Dermis blood vessel endothelial cell (primary cell): Measurements from ENCODE around the gene ADAMTSL2. TPM values are rescaled to one million over a fixed set of nuclear protein-coding genes. Genes with fewer than 3 reads are reported as not detected.

Experiments used
- DNase-seq: peaks from one replicate; pipeline ENCODE4 v3.0.0; 2010
- total RNA-seq: library from RNA; depleted of rRNA; stranded (reverse); fragments of >200 nt; gene quantifications from 2 replicates; pipeline ENCODE4 v1.2.3, GENCODE V29; 2014

Gene ADAMTSL2
- total RNA-seq, 1 donor from 2014 or later, result 0.17 TPM

DNA sequence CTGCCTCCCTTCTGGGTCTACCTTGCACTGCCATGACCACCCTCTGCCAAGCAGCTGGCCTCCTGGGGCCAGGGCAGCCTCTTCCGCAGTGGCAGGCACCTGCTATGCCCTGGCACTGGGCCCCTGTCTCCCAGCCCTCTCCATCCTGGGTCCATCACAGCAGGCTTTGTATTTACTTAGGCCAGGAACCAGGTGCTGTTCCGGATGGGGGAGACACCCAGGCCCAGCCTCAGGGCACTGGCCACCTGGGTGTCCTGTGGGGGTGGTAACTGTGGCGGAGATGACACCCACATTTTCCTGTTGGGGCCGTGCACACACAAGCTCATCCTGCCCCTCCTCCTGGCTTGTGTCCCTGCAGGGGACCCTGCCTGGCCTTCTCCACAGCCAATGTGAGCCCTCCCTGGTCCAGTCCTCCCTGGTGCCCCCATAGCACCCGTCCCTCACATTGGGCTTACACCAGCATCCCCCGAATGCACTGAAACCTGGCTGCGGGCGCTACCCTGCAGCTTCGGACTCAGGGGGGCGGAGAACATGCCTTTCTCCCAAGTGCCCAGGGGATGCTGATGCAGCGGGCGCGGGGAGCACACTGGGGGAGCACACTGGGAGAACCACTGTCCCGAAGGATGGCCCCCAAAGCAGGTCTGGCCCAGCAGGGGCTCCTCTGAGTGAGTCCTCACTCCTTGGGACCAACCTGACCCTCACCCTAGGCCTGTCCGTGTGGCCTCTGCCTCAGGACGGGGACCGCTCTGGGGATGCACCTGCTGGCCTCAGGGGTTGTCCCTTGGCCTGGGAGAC lies 56.8 kb downstream of the ADAMTSL2 start:
- DNase-seq, result no peak

DNA sequence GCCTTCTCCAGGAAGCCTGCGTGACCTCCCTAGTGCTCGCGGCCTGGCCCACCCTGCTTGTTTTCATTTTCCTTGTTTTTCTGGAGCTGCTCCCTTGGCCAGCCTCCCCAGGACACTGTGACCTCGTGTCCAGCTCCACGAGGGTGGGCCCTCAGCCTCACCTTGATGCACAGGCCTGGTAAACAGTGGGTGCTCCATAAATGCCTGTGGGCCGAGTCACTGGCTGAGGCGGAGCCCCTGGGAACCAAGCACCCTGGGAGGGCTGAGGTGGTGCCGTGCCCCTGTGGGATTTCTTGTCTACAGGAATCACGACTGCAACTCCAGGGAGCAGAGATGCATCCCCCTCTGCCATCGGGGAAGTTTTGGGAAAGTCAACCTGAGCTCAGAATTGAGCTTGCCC lies 57.5 kb downstream of the ADAMTSL2 start:
- DNase-seq, result no peak

- peak; percentile 9 for DNase-seq
These were observed 58.4 kb downstream of the ADAMTSL2 start for GRCh38 chr9:133592731-133593409.

GRCh38 chr9:133593587-133594253 lies 59.2 kb downstream of the ADAMTSL2 start:
- no peak for DNase-seq

- no peak for DNase-seq
These were observed 59.8 kb downstream of the ADAMTSL2 start for GRCh38 chr9:133594310-133594709.

GRCh38 chr9:133595910-133596309 lies 61.4 kb downstream of the ADAMTSL2 start:
- DNase-seq, result no peak

DNA sequence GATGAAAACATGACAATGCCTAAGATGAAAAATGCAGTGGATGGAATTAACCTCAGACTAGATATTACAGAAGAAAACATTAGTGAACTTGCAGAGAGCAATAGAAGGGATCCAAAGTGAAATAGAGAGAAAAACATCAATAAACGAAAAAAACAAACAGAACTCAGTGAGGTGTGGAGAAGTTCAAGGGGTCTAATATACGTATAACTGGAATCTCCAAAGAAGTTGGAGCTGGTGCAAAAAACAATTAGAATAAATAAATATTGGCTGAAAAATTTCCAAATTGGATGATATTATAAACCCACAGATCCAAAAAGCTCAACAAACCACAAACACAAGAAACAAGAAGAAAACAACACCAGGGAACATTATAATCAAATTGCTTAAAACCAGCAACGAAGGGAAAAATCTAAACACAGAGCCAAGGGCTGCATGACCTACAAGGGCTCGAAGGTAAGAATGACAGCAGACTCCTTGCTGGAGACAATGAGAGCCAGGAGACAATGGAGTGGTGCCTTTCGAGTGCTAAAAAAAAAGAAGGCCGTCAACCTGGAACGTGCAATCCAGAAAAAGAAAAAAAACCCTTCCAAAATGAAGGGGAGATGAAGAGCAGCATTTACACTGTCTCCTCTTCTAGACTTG lies 62.9 kb downstream of the ADAMTSL2 start:
- peak; percentile 16 for DNase-seq

GRCh38 chr9:133598978-133599377 lies 64.5 kb downstream of the ADAMTSL2 start:
- DNase-seq, result no peak

- DNase-seq, result no peak
These were observed 65.1 kb downstream of the ADAMTSL2 start for GRCh38 chr9:133599470-133600173.

DNA sequence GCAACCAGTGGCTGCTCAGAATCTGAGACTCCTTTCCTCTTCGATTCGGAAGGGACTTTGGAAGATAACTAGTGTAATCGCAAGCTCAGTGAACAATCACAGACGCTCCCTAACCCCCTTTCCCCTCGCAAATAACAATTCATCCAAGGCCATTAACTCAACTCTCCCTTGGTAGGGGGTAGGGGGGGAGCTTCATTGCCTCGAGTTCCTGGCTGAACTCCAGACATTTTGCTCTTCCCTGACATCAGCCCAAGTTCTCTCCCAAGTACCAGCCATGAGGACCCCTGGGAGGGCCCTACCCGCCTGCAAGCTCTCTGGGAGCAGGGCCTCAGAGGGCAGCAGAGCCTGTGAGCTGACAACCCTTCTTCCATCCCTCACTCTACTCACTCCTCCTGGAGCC lies 66.2 kb downstream of the ADAMTSL2 start:
- DNase-seq, result no peak

- no peak for DNase-seq
These were observed 67.2 kb downstream of the ADAMTSL2 start for GRCh38 chr9:133601746-133602145.

GRCh38 chr9:133602277-133602676 lies 67.8 kb downstream of the ADAMTSL2 start:
- no peak for DNase-seq

DNA sequence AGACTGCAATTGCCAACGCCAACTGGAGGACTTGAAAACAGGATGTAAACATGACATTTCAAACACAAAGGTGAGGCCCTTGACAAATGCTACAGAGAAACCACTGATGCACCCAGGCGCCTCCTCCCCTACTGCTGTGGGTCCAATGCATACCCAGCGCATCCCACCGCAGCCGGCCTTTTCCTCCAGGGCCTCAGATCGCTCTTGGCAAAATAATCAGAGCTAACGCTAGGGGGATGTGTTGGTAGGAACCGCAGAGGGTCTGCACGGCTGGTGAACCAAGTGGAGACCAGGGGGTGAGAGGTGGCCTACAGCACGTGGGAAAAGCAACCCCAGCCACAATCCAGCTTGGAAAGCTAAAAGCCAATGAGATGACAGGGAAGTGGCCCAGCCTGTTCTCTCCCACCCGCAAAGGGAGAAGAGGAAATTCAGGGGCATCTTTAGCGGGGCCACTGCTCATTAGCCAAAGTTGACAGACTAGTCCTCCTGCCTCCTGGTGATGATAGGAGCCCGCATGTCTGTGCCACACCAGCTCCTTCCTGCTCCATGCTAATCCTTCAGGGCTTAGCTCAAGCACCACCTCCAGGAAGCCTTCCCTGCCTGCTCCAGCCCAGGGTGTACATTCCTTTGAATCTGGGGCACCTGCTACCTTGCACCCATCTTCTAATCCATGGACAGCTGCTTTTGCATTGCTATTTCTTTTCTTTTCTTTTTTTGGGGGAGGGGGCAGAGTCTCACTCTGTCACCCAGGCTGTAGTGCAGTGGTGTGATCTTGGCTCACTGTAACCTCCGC lies 68.8 kb downstream of the ADAMTSL2 start:
- no peak for DNase-seq

DNA sequence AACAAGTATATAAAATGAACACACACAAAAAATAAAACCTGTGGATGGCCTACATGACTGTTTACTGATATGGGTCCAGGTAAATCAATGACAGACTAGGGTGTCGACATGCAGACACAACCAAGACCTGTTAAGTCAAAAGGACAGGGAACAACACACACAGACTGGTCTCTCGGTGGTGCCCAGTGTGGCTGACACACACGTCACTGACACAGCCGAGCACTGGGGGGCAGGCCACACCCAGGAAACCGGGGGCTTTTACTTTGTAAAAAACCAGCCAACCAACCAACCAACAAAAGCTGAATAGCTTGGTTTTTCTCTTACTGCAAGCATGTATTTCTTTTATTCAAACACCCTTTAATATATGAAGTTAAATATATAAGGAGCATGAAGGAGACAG lies 69.7 kb downstream of the ADAMTSL2 start:
- DNase-seq, result no peak

GRCh38 chr9:133604856-133605255 lies 70.4 kb downstream of the ADAMTSL2 start:
- no peak for DNase-seq

DNA sequence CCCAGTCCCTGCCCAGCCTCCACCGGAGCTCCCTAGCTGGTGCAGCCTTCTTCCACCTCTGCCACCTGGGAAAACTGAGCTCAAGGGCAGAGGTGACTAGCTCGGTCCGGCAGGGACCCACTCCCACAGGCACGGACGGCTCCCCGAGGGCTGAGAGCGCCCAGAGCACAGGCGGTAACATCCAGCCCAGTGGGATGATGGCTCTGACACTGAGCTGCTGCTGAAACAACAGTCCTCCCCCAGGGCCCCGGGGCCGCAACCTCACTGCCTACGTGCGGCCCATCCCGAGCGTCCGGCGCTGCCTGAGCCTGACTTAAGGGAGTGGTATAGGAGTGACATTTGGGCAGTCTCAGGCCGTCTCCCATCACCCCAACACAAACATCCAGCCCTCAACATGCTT lies 70.9 kb downstream of the ADAMTSL2 start:
- DNase-seq, result no peak

DNA sequence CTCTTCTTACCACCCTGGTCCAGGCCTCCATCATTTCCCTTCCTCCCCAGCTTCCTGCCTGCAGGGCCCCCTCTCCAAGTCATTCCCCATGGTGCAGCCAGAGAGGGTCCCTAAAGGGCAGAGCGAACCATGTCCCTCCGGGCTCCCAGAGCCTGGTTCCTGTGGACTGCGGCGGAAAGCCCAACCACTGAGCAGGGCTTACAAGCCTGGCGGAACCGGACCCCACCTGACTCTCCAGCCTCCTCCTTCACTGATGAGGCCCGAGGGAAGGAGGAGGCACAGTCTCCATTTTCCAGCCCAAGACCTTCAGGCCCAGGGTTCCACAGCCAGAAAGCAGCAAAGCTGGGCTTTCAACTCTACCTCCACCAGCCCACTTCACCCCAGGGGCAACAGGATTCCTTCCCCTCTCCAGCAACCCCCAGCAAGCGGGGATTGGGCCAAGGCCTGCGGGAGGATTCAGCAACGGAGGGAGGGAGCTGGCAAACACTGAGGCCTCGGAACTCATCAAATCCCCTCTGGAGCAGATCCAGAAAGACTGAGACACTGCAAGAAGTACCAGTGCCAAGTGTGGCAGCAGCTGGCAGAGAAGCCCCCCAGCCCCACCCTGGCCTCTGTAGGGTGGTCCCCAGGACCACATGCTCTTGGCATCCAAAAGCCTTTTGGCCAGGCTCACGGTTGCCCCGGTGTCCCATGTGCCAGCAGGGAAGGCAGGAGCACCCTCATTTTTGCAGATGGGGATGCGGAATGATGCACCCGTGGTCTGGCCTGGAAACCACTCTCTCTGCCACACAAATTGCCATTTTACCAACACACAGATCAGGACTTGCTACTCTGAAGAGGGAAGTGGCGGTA lies 71.6 kb downstream of the ADAMTSL2 start:
- DNase-seq, result no peak

- no peak for DNase-seq
These were observed 72.2 kb downstream of the ADAMTSL2 start for GRCh38 chr9:133606708-133607025.

GRCh38 chr9:133607381-133607780 lies 72.9 kb downstream of the ADAMTSL2 start:
- no peak for DNase-seq

DNA sequence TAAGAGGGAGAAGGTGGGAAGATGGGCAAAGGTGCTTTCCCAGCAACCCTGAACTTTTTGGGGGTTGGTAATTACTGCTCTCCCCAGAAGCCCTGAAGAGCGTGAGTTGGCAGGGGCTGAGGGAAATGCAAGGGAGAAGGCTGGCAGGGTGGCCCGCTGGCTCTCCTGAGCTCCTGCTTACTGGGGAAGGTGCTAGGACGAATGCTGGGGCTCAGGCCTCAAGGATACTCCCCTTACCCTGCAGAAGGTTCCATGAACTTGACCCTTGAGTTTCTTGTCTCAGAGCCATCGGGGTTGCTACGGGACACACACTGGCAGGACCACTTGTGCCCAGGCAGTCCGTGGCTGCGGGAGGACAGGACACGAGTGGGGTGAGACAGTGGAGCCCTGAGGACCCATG lies 73.5 kb downstream of the ADAMTSL2 start:
- DNase-seq, result no peak

DNA sequence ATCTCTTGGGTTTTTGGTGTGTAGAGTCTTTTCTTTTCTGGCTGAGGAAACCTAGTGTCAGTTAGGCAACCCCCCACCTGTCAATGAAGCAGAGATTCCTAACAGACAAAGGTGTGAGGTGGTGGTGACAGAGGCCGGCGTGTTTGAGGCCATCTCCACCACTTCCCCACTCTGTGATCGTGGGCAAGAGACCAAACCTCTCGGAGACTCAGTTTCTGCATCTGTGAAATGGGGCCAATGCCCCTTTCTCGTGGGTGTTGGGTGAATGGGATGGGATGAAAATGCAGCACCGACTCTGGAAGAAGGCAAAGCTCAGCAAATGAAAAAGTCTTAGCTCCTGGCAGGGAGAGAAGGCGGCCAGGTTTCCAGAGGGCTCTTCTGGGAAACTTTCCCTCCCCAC lies 73.9 kb downstream of the ADAMTSL2 start:
- DNase-seq, result no peak
